CD4-positive, alpha-beta T cell treated with Interleukin-10 for 1 hour (primary cell): ENCODE data around the gene ITPR3.

ENCODE experiments used
- DNase-seq: peaks from one replicate; pipeline ENCODE4 v3.0.0-alpha.2; 2020

Gene ITPR3

GRCh38 chr6:33705268-33705885 lies 84.3 kb downstream of the ITPR3 start:
- DNase-seq, result no peak

- no peak for DNase-seq
These were observed 85.0 kb downstream of the ITPR3 start for GRCh38 chr6:33705955-33706725.

GRCh38 chr6:33707771-33708170 lies 86.6 kb downstream of the ITPR3 start:
- DNase-seq, result no peak

- DNase-seq, result no peak
These were observed 87.5 kb downstream of the ITPR3 start for GRCh38 chr6:33708516-33709204.

- DNase-seq, result no peak
These were observed 88.6 kb downstream of the ITPR3 start for GRCh38 chr6:33709605-33710295.

GRCh38 chr6:33710296-33711121 lies 89.4 kb downstream of the ITPR3 start:
- DNase-seq, result no peak

- peak; percentile 97 for DNase-seq
These were observed 90.3 kb downstream of the ITPR3 start, which contains the start of gene UQCC2 for GRCh38 chr6:33711140-33712129. TSS of gene UQCC2 (minus strand) at chr6:33711700. CDS start at chr6:33711686, 14 bp downstream.

GRCh38 chr6:33712914-33713313 lies 91.8 kb downstream of the ITPR3 start:
- DNase-seq, result no peak

- DNase-seq, result no peak
These were observed 92.7 kb downstream of the ITPR3 start for GRCh38 chr6:33713786-33714185.

- DNase-seq, result no peak
These were observed 93.4 kb downstream of the ITPR3 start for GRCh38 chr6:33714385-33715040.

GRCh38 chr6:33716379-33716778 lies 95.3 kb downstream of the ITPR3 start:
- no peak for DNase-seq

GRCh38 chr6:33716890-33717632 lies 95.9 kb downstream of the ITPR3 start:
- DNase-seq, result no peak

- no peak for DNase-seq
These were observed 96.9 kb downstream of the ITPR3 start for GRCh38 chr6:33717934-33718455.

GRCh38 chr6:33718713-33719112 lies 97.6 kb downstream of the ITPR3 start:
- DNase-seq, result no peak

- DNase-seq, result no peak
These were observed 98.3 kb downstream of the ITPR3 start for GRCh38 chr6:33719326-33719987.

GRCh38 chr6:33720998-33721397 lies 99.9 kb downstream of the ITPR3 start:
- no peak for DNase-seq

GRCh38 chr6:33721508-33721907 lies 100.4 kb downstream of the ITPR3 start:
- DNase-seq, result no peak

GRCh38 chr6:33722103-33722623 lies 101.0 kb downstream of the ITPR3 start:
- no peak for DNase-seq
